ENCODE results near the gene PPFIA1.
"Not testable (repeated sequence)": the region's sequence is repeated elsewhere in the genome, so short reads cannot be mapped to it uniquely, and the experiment has no call there.

Gene PPFIA1

GRCh38 chr11:70325824-70326223 is 55.3 kb downstream of the PPFIA1 start:
- no peak for DNase-seq (ENCODE audit: low read depth in 2 of 2)

GRCh38 chr11:70326365-70326811 is 55.9 kb downstream of the PPFIA1 start:
- no peak for DNase-seq (ENCODE audit: low read depth in 2 of 2)

GRCh38 chr11:70326833-70327232 is 56.3 kb downstream of the PPFIA1 start:
- DNase-seq (ENCODE audit: low read depth in 2 of 2), result no peak

GRCh38 chr11:70327717-70328116 is 57.2 kb downstream of the PPFIA1 start:
- DNase-seq (ENCODE audit: low read depth in 2 of 2), result no peak

- DNase-seq (ENCODE audit: low read depth in 2 of 2), result no peak
Measured at GRCh38 chr11:70328556-70328955, 58.1 kb downstream of the PPFIA1 start.

- DNase-seq (ENCODE audit: low read depth in 2 of 2), result not testable (repeated sequence)
Measured at GRCh38 chr11:70331320-70331843, 60.9 kb downstream of the PPFIA1 start.

GRCh38 chr11:70331901-70332300 is 61.4 kb downstream of the PPFIA1 start:
- no peak for DNase-seq (ENCODE audit: low read depth in 2 of 2)

GRCh38 chr11:70332567-70332966 is 62.1 kb downstream of the PPFIA1 start:
- DNase-seq (ENCODE audit: low read depth in 2 of 2), result no peak

- DNase-seq (ENCODE audit: low read depth in 2 of 2), result no peak
Measured at GRCh38 chr11:70333261-70333660, 62.8 kb downstream of the PPFIA1 start.

- no peak for DNase-seq (ENCODE audit: low read depth in 2 of 2)
Measured at GRCh38 chr11:70334351-70334995, 64.0 kb downstream of the PPFIA1 start.

- no peak for DNase-seq (ENCODE audit: low read depth in 2 of 2)
Measured at GRCh38 chr11:70335511-70335910, 65.0 kb downstream of the PPFIA1 start.

- no peak for DNase-seq (ENCODE audit: low read depth in 2 of 2)
Measured at GRCh38 chr11:70338594-70338993, 68.1 kb downstream of the PPFIA1 start.

GRCh38 chr11:70339066-70339465 is 68.6 kb downstream of the PPFIA1 start:
- DNase-seq (ENCODE audit: low read depth in 2 of 2), result no peak

GRCh38 chr11:70341881-70342429 is 71.5 kb downstream of the PPFIA1 start:
- DNase-seq (ENCODE audit: low read depth in 2 of 2), result no peak

- no peak for DNase-seq (ENCODE audit: low read depth in 2 of 2)
Measured at GRCh38 chr11:70343636-70344035, 73.1 kb downstream of the PPFIA1 start.

GRCh38 chr11:70348191-70348590 is 77.7 kb downstream of the PPFIA1 start:
- DNase-seq (ENCODE audit: low read depth in 2 of 2), result no peak

GRCh38 chr11:70348608-70349007 is 78.1 kb downstream of the PPFIA1 start:
- DNase-seq (ENCODE audit: low read depth in 2 of 2), result no peak

GRCh38 chr11:70351646-70352045 is 81.2 kb downstream of the PPFIA1 start:
- no peak for DNase-seq (ENCODE audit: low read depth in 2 of 2)

- DNase-seq (ENCODE audit: low read depth in 2 of 2), result no peak
Measured at GRCh38 chr11:70352100-70352499, 81.6 kb downstream of the PPFIA1 start.

- DNase-seq (ENCODE audit: low read depth in 2 of 2), result no peak
Measured at GRCh38 chr11:70352601-70353000, 82.1 kb downstream of the PPFIA1 start.

- DNase-seq (ENCODE audit: low read depth in 2 of 2), result no peak
Measured at GRCh38 chr11:70353329-70353728, 82.8 kb downstream of the PPFIA1 start.

- no peak for DNase-seq (ENCODE audit: low read depth in 2 of 2)
Measured at GRCh38 chr11:70353900-70354568, 83.5 kb downstream of the PPFIA1 start.

GRCh38 chr11:70354629-70355028 is 84.1 kb downstream of the PPFIA1 start:
- no peak for DNase-seq (ENCODE audit: low read depth in 2 of 2)
